Vagina (tissue), 2 donors: Measurements from ENCODE around the gene STON2. TPM values are rescaled to one million over a fixed set of nuclear protein-coding genes. Genes with fewer than 3 reads are reported as not detected.

Experiments
- DNase-seq, 2 donors: peaks; one replicate each; pipeline ENCODE4 v3.0.0-alpha.2; 2017; ENCODE audit errors: extremely low spot score in 2 of 2
- H3K27ac ChIP-seq: fragments of 200-600 bp; sonication (generic); one replicate; pipeline ENCODE4 v1.5.1; 2019
- H3K27me3 ChIP-seq: fragments of 200-600 bp; sonication (generic); one replicate; pipeline ENCODE4 v1.5.1; 2019
- H3K36me3 ChIP-seq, 2 donors: fragments of 200-600 bp; sonication (generic); one replicate each; pipeline ENCODE4 v1.5.1; 2017 to 2019
- H3K4me1 ChIP-seq: fragments of 200-600 bp; sonication (generic); one replicate; pipeline ENCODE4 v1.5.1; 2019
- H3K4me3 ChIP-seq, 2 donors: fragments of 200-600 bp; sonication (generic); 1 replicate in 1 of 2; 2 replicates in 1 of 2; pipeline ENCODE4 v1.5.1; 2016 to 2019
- H3K9me3 ChIP-seq: fragments of 200-600 bp; sonication (generic); one replicate; pipeline ENCODE4 v1.5.1; 2019
- POLR2A ChIP-seq, 2 donors: fragments of 450-650 bp; IDR thresholded peaks; one replicate each; pipeline ENCODE4 v1.6.1; 2017; ENCODE audit warnings: antibody characterized with exemption in 2 of 2, mild to moderate bottlenecking in 2 of 2, moderate library complexity in 2 of 2
- POLR2AphosphoS5 ChIP-seq, 2 donors: sonication (generic); formaldehyde crosslinking; IDR thresholded peaks; one replicate each; pipeline ENCODE4 v1.9.0; 2017; ENCODE audit warnings: antibody characterized with exemption in 2 of 2, mild to moderate bottlenecking in 2 of 2, low read depth in 1 of 2; ENCODE audit not compliant: insufficient read depth in 1 of 2
- intact Hi-C: fragments of 100-400 bp; cut with DNase I; formaldehyde crosslinking; loops from one replicate; pipeline ENCODE4 v1.15.1; 2023
- total RNA-seq: library from RNA; depleted of rRNA; stranded (reverse); fragments of >200 nt; gene quantifications from one replicate; pipeline ENCODE4 v1.2.3, GENCODE V29; 2016
- TF ChIP-seq, protein P1 (sequence below), 3 experiments: fragments of 450-650 bp in 2 of 3; fragments of 200-600 bp in 1 of 3; sonication (generic) in 1 of 3; IDR thresholded peaks; one replicate each; pipeline ENCODE4 v1.5.1; 2017 to 2019; ENCODE audit warnings: antibody characterized with exemption in 3 of 3, mild to moderate bottlenecking in 2 of 3, moderate library complexity in 2 of 3

Gene STON2
- total RNA-seq, 1 donor from 2014 or later, result 39.8 TPM

DNA sequence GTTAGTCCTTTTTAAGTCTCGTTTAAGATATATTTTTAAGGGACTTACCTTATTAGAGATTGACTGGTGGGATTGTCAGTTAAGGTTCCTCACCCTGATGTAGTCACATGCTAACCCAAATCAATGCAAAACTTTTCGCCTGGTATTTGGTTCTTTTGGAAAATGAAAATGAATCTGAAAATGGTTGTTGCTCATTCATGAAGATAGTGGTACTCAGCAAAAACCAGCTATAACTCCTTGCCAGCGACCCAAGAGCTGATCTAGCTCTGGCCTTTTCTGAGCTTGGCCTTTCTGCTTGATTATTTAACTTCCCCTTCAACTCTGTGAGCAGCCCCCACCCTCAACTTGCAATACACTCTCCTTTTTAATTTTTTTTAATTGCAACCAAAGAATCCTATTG is 94.4 kb downstream of the STON2 start:
- TF ChIP-seq, protein P1, sequence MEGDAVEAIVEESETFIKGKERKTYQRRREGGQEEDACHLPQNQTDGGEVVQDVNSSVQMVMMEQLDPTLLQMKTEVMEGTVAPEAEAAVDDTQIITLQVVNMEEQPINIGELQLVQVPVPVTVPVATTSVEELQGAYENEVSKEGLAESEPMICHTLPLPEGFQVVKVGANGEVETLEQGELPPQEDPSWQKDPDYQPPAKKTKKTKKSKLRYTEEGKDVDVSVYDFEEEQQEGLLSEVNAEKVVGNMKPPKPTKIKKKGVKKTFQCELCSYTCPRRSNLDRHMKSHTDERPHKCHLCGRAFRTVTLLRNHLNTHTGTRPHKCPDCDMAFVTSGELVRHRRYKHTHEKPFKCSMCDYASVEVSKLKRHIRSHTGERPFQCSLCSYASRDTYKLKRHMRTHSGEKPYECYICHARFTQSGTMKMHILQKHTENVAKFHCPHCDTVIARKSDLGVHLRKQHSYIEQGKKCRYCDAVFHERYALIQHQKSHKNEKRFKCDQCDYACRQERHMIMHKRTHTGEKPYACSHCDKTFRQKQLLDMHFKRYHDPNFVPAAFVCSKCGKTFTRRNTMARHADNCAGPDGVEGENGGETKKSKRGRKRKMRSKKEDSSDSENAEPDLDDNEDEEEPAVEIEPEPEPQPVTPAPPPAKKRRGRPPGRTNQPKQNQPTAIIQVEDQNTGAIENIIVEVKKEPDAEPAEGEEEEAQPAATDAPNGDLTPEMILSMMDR (IDR thresholded peaks at IDR 0.05), result no peak
- intact Hi-C loops, result no loop called here
- H3K9me3 ChIP-seq, result no peaks in the 10 kb centered on the region
- H3K36me3 ChIP-seq, result no peaks in the 10 kb centered on the region
- no peaks in the 10 kb centered on the region for H3K4me1 ChIP-seq
- no peaks in the 10 kb centered on the region for H3K27me3 ChIP-seq
- no peak for DNase-seq
- no peak overlapping the region for H3K4me3 ChIP-seq
- H3K27ac ChIP-seq, result no peak overlapping the region

DNA sequence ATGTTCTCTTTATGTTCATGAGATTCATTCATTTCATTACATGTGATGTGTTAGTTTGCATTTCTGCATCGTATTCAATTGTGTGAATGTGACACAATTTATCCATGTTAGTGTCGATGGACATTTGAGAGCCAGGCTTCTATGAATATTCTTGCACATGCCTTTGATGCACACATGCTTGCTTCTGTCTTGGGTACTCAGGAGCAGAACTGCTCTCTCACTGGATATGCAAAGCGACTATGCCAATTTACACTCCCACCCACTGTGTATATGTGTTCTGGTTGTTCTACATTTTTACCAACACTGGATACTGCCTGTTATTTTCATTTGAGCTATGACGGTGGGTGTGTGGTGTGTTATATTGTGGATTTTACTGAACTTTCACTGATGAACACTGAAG is 95.1 kb downstream of the STON2 start:
- Histone ChIP-seq H3K27ac (no peak overlapping the region), H3K4me1 (no peaks in the 10 kb centered on the region), H3K4me3 (no peak overlapping the region), H3K27me3 (no peaks in the 10 kb centered on the region), H3K36me3 (no peaks in the 10 kb centered on the region), H3K9me3 (no peaks in the 10 kb centered on the region)
- DNase-seq, result no peak
- TF ChIP-seq, protein P1 (IDR thresholded peaks at IDR 0.05), result no peak
- TF ChIP-seq POLR2A (IDR thresholded peaks at IDR 0.05), result no peak
- TF ChIP-seq POLR2AphosphoS5 (IDR thresholded peaks at IDR 0.05; ENCODE audit: insufficient read depth in 1 of 2, low read depth in 1 of 2), result no peak
- intact Hi-C loops, result no loop called here

DNA sequence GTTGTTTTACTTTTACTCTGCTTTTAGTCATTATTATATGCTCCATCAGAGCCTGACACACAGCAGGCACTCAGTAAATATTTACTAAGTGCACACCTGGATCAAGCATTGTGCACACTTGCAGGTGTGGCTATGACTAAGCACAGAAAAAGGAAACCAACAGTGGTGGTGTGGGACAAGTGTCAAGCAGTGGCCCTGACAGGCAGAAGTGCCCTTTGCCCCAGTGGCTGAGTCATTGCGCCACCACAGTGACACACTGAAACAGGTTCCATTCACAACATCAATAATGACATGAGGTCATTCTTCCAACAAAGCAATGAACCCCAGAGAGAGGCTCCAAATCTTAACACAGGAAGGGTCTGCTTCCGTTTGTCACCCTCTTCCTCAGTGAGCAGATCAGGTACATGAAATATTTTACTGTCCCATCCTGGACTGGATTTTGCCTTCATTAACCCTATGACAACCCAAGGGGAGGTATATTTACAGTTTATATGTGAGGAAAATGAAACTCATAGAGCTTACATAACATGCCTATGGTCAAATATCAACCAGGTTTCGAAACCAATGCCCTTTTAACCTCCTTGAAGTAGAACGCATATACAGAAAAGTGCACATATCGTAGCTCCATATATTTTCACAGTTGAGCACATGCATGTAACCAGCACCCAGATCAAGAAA is 96.7 kb downstream of the STON2 start:
- no peak overlapping the region for H3K27ac ChIP-seq
- H3K4me1 ChIP-seq, result no peaks in the 10 kb centered on the region
- intact Hi-C loops, result no loop called here
- H3K36me3 ChIP-seq, result no peaks in the 10 kb centered on the region
- no peaks in the 10 kb centered on the region for H3K27me3 ChIP-seq
- DNase-seq, result no peak
- H3K4me3 ChIP-seq, result no peak overlapping the region
- TF ChIP-seq, protein P1 (IDR thresholded peaks at IDR 0.05), result no peak
- peak in 1 of 2 donors; percentile 46 for TF ChIP-seq POLR2AphosphoS5 (IDR thresholded peaks at IDR 0.05; ENCODE audit: insufficient read depth in 1 of 2, low read depth in 1 of 2)
- TF ChIP-seq POLR2A (IDR thresholded peaks at IDR 0.05), result no peak
- no peaks in the 10 kb centered on the region for H3K9me3 ChIP-seq

DNA sequence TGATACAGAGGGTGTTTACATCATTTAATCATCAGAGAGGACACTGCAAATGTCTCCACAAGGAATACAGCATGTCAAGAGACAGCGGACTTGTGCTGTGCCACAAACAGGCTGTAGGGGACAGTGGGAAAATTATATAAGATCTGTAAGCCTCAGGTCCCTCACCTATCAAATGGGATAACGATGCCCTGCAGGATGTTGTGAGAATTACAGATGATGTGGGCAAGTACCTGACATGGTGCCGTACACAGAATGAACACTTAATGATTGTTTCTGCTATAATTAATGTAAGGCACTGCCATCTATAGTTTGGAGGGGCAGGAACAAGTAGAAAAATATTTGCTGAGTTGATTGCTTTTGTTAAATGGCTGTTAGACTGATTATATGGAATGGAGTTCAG is 97.5 kb downstream of the STON2 start:
- no peak for TF ChIP-seq POLR2A (IDR thresholded peaks at IDR 0.05)
- Histone ChIP-seq H3K27me3 (no peaks in the 10 kb centered on the region), H3K36me3 (no peaks in the 10 kb centered on the region), H3K9me3 (no peaks in the 10 kb centered on the region), H3K4me1 (no peaks in the 10 kb centered on the region), H3K4me3 (no peak overlapping the region), H3K27ac (no peak overlapping the region)
- intact Hi-C loops, result no loop called here
- DNase-seq, result no peak

DNA sequence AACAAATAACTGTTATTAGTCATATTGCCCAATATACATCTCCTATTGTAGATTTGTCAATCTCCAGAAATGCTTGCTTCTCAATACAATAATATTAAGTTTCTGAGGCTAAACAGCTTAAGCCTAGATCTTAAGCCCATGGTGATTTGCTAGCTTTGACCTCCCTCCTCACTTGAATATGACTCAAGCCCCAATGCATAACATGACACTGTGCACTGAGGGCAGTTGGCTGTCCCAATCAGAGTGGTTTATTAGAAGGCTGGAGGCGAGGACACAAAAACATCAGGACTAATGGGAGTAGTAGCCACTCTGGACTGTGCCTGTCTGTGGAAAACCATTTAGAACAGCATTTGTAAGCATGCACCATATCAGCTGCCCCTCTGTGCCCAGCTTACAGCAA is 98.3 kb downstream of the STON2 start:
- TF ChIP-seq POLR2A (IDR thresholded peaks at IDR 0.05) (no peak), POLR2AphosphoS5 (IDR thresholded peaks at IDR 0.05; ENCODE audit: insufficient read depth in 1 of 2, low read depth in 1 of 2) (no peak)
- TF ChIP-seq, protein P1 (IDR thresholded peaks at IDR 0.05), result no peak
- H3K27me3 ChIP-seq, result no peaks in the 10 kb centered on the region
- H3K4me3 ChIP-seq, result no peak overlapping the region
- no peak for DNase-seq
- no peaks in the 10 kb centered on the region for H3K4me1 ChIP-seq
- H3K36me3 ChIP-seq, result no peaks in the 10 kb centered on the region
- no peak overlapping the region for H3K27ac ChIP-seq
- H3K9me3 ChIP-seq, result no peaks in the 10 kb centered on the region
- intact Hi-C loops, result no loop called here
